HepG2 (cell line): ENCODE measurements around the gene CERS6. TPM values are rescaled to one million over a fixed set of nuclear protein-coding genes. Genes with fewer than 3 reads are reported as not detected.

Experiments
- ATAC-seq: fragments of 200-7000 bp; cut with Tn5 transposase; 3 replicates; pipeline ENCODE4 v1.9.1; 2020; ENCODE audit warnings: mild to moderate bottlenecking, moderate library complexity
- BruUV-seq: library from RNA; stranded (reverse); fragments of 400-500 nt; replicated peaks from 2 replicates; lab custom pipeline; 2021; lab: Mats Ljungman, UMichigan
- CTCF ChIA-PET: fragments of 300-600 bp; formaldehyde crosslinking; extraction: SDS; loops from one replicate; lab custom pipeline; 2021; ENCODE audit warnings: low total read pairs, inconsistent platforms, low intra/inter-chr PET ratio; lab: Yijun Ruan, JAX
- POLR2A ChIA-PET: fragments of 350-600 bp; sonication (Branson Sonifier 250); formaldehyde crosslinking; loops from one replicate; lab custom pipeline; 2020; ENCODE audit warnings: antibody characterized with exemption, inconsistent platforms; lab: Yijun Ruan, JAX
- DNase-seq: peaks from one replicate; pipeline ENCODE4 v3.0.0-alpha.2; 2015; ENCODE audit warnings: low spot score
- FAIRE-seq: peaks from 3 replicates; lab custom pipeline; 2011; peaks lifted over from hg19 to GRCh38; lab: Jason Lieb, UNC
- H2AFZ ChIP-seq: one replicate; pipeline ENCODE4 v1.6.1; 2011; ENCODE audit warnings: low read length, inconsistent platforms
- H3K27ac ChIP-seq: fragments of 300-600 bp; 3 replicates; pipeline ENCODE4 v1.8.0; 2011; ENCODE audit warnings: mixed run types, mild to moderate bottlenecking, mixed read lengths, low read length, inconsistent platforms; ENCODE audit not compliant: insufficient read depth; ENCODE audit errors: extremely low read length
- H3K27me3 ChIP-seq, 2 experiments: fragments of 200-600 bp in 1 of 2; 2 replicates in 1 of 2; 3 replicates in 1 of 2; pipeline versions ENCODE4 v1.6.0 to v1.8.0; 2011; ENCODE audit warnings: low read length in 2 of 2, mild to moderate bottlenecking in 2 of 2, moderate library complexity in 2 of 2, inconsistent platforms in 1 of 2; ENCODE audit not compliant: insufficient read depth in 2 of 2, control insufficient read depth in 1 of 2
- H3K36me3 ChIP-seq, 2 experiments: fragments of 200-600 bp in 1 of 2; replicated peaks in 1 of 2; 2 replicates in 1 of 2; 3 replicates in 1 of 2; pipeline versions ENCODE4 v1.5.1 to v1.8.0; 2011; ENCODE audit warnings: low read length in 2 of 2, inconsistent platforms in 1 of 2; ENCODE audit not compliant: insufficient read depth in 2 of 2, control insufficient read depth in 1 of 2
- H3K4me1 ChIP-seq: 2 replicates; pipeline ENCODE4 v1.5.1; 2012; ENCODE audit warnings: low read length, inconsistent platforms; ENCODE audit not compliant: insufficient read depth
- H3K4me2 ChIP-seq: 2 replicates; pipeline ENCODE4 v1.6.0; 2011; ENCODE audit warnings: low read depth, low read length, inconsistent platforms
- H3K4me3 ChIP-seq, 3 experiments: fragments of 200-600 bp in 1 of 3; sonication (generic), shearing (Covaris generic) in 1 of 3; replicated peaks in 1 of 3; 2 replicates each; pipeline ENCODE4 v1.5.1; 2011 to 2016; ENCODE audit warnings: low read length in 3 of 3, inconsistent platforms in 2 of 3, low read depth in 2 of 3, mild to moderate bottlenecking in 2 of 3, control low read depth in 1 of 3, mixed read lengths in 1 of 3; ENCODE audit not compliant: insufficient read depth in 1 of 3
- H3K79me2 ChIP-seq: one replicate; pipeline ENCODE4 v1.6.1; 2011; ENCODE audit warnings: low read length, inconsistent platforms; ENCODE audit not compliant: insufficient read depth
- H3K9ac ChIP-seq: 2 replicates; pipeline ENCODE4 v1.6.0; 2011; ENCODE audit warnings: mild to moderate bottlenecking, low read depth, low read length, inconsistent platforms; ENCODE audit not compliant: insufficient read depth
- H3K9me3 ChIP-seq: 2 replicates; pipeline ENCODE4 v1.5.1; 2012; ENCODE audit warnings: mild to moderate bottlenecking, low read length
- H4K20me1 ChIP-seq: 2 replicates; pipeline ENCODE4 v1.6.0; 2011; ENCODE audit warnings: inconsistent platforms, mild to moderate bottlenecking, low read length, moderate library complexity; ENCODE audit not compliant: insufficient read depth
- ELF1 ChIP-seq: sonication (generic); formaldehyde crosslinking; IDR thresholded peaks from 2 replicates; pipeline ENCODE4 v1.4.0; 2020; ENCODE audit warnings: missing genetic modification reagents
- GFI1 ChIP-seq: sonication (generic); formaldehyde crosslinking; IDR thresholded peaks from 2 replicates; pipeline ENCODE4 v1.5.0; 2020; ENCODE audit warnings: missing genetic modification reagents, mild to moderate bottlenecking, borderline replicate concordance
- HES4 ChIP-seq: sonication (generic); formaldehyde crosslinking; IDR thresholded peaks from 2 replicates; pipeline ENCODE4 v1.9.0; 2021; ENCODE audit warnings: mild to moderate bottlenecking, missing genetic modification reagents, borderline replicate concordance
- MTA3 ChIP-seq: sonication (generic); formaldehyde crosslinking; IDR thresholded peaks from 2 replicates; pipeline ENCODE4 v1.4.0; 2020; ENCODE audit warnings: missing genetic modification reagents
- NFYC ChIP-seq: IDR thresholded peaks from 2 replicates; pipeline ENCODE4 v1.6.1; 2016; ENCODE audit warnings: missing genetic modification reagents, missing compliant biosample characterization
- NR1H2 ChIP-seq: sonication (generic); formaldehyde crosslinking; IDR thresholded peaks from 2 replicates; pipeline ENCODE4 v1.8.1; 2022; ENCODE audit warnings: low read depth, missing genetic modification reagents, borderline replicate concordance
- RXRA ChIP-seq: sonication (generic); formaldehyde crosslinking; IDR thresholded peaks from 2 replicates; pipeline ENCODE4 v1.5.1; 2020; ENCODE audit warnings: missing genetic modification reagents
- SAFB2 ChIP-seq: sonication (generic); formaldehyde crosslinking; IDR thresholded peaks from 2 replicates; pipeline ENCODE4 v1.5.1; 2020; ENCODE audit warnings: missing genetic modification reagents, low read depth, mild to moderate bottlenecking, borderline replicate concordance
- STAT5B ChIP-seq: sonication (generic); formaldehyde crosslinking; IDR thresholded peaks from 2 replicates; pipeline ENCODE4 v1.4.0; 2020; ENCODE audit warnings: missing genetic modification reagents
- TARDBP ChIP-seq: sonication (generic); formaldehyde crosslinking; IDR thresholded peaks from 2 replicates; pipeline ENCODE4 v1.8.0; 2022; ENCODE audit warnings: mild to moderate bottlenecking, missing genetic modification reagents
- ZNF260 ChIP-seq: sonication (generic); formaldehyde crosslinking; IDR thresholded peaks from 2 replicates; pipeline ENCODE4 v1.4.0; 2020; ENCODE audit warnings: missing genetic modification reagents, low read depth, mild to moderate bottlenecking, borderline replicate concordance
- ZNF383 ChIP-seq: sonication (generic); formaldehyde crosslinking; IDR thresholded peaks from 2 replicates; pipeline ENCODE4 v1.4.0; 2020; ENCODE audit warnings: missing genetic modification reagents, mild to moderate bottlenecking, borderline replicate concordance
- ZNF44 ChIP-seq: sonication (generic); formaldehyde crosslinking; IDR thresholded peaks from 2 replicates; pipeline ENCODE4 v1.5.1; 2020; ENCODE audit warnings: mild to moderate bottlenecking, missing genetic modification reagents
- ZNF546 ChIP-seq: sonication (generic); formaldehyde crosslinking; conservative IDR thresholded peaks from 2 replicates; pipeline ENCODE4 v1.8.1; 2023; ENCODE audit warnings: mild to moderate bottlenecking, missing genetic modification reagents
- ZNF747 ChIP-seq: sonication (generic); formaldehyde crosslinking; IDR thresholded peaks from 2 replicates; pipeline ENCODE4 v1.8.1; 2023; ENCODE audit warnings: missing genetic modification reagents, mild to moderate bottlenecking, borderline replicate concordance
- WGBS: methylation state at CpG from one replicate; pipeline ENCODE4 v1.1.6; 2017; ENCODE audit warnings: low lambda C conversion rate; 5-methylcytosine and 5-hydroxymethylcytosine counted together
- in situ Hi-C: cut with HindIII; loops from 2 replicates; pipeline ENCODE4 v1.10.0; 2017; ENCODE audit warnings: low pct_unique_long_range_greater_than_20kb; ENCODE audit not compliant: extremely low pct_ligation_motif_present
- intact Hi-C: fragments of 100-400 bp; cut with micrococcal nuclease; formaldehyde crosslinking; loops from one replicate; pipeline ENCODE4 v1.10.0; 2022; ENCODE audit not compliant: unreplicated experiment
- polyA plus RNA-seq, 8 experiments: library from polyadenylated mRNA; depleted of rRNA in 3 of 8; stranded (reverse) in 7 of 8; unstranded in 1 of 8; fragments of >200 nt; fragmentation: Illumina TruSeq in 4 of 8; extraction: Trizol in 4 of 8; gene quantifications; 2 replicates each; pipeline versions ENCODE4 v1.2.1 to v1.2.3, GENCODE V29; 2011 to 2016; ENCODE audit warnings: low read depth in 4 of 8, missing spikeins in 1 of 8, mixed read lengths in 1 of 8; ENCODE audit not compliant: insufficient read depth in 1 of 8
- total RNA-seq, 5 experiments: library from RNA; depleted of rRNA; stranded (reverse); fragments of >200 nt; fragmentation: Illumina TruSeq; extraction: Trizol; gene quantifications; 2 replicates each; pipeline ENCODE4 v1.2.3, GENCODE V29; 2016; ENCODE audit warnings: low read depth in 1 of 5
- TF ChIP-seq, protein P1 (sequence below): sonication (generic); formaldehyde crosslinking; IDR thresholded peaks from 2 replicates; pipeline ENCODE4 v1.4.0; 2020; ENCODE audit warnings: missing genetic modification reagents, borderline replicate concordance

The CERS6 gene
- total and polyA plus RNA-seq, 2 of the 13 experiments (the other 11 are each of a cell fraction or from before 2014, with no cell fraction given), result 10.1 to 20.3 TPM

DNA sequence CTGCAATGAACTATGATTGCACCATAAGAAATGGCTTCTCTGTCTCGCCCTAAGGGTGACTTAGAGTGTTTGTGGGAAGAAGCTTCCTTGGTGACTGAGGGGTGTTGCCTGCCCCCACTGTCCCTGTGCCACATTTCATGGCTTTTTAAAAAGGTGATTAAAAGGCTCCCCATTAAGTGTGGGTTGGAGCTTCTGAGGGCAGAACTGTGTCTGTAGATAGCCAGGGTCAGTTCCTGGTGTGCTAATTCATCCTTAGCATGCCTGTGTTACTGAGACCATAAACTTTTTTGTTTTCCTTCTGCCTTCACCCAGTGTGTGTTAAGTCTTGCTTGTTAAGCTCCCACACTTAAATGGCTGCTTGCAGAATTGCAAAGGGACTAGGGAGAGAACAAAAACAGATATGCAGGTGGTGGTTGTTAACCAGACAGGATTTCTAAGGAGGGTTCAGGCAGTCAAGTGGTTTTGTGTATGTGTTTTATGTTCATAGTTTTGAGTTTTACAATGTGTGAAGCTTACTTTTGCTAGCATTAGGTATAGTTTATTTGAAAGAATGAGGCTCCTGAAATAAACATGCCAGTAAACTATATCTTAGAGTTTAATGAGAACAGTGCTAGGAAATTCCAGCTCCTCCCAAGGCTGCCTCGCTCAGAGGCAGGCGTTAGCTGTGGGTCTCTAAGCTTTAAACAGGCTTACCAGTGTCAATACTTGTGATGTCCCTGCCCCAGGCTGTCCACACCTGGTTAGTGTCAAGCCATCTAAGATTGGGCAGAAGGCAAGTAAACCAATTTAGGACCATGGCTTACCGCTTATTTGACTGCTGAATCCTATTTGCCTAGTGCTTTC, 14.5 kb downstream of the CERS6 start:
- 88% methylated on average over 4 of the region's 4 CpGs for WGBS
- peaks cover 13% of the 10 kb centered on the region for H4K20me1 ChIP-seq
- no peaks in the 10 kb centered on the region for H3K9me3 ChIP-seq
- H3K79me2 ChIP-seq, result peaks cover 80% of the 10 kb centered on the region
- CTCF ChIA-PET, result no interaction called here
- H3K4me2 ChIP-seq, result no peak overlapping the region
- TF ChIP-seq ZNF260 (no peak), ZNF546 (no peak), HES4 (CRISPR knock-in tag) (no peak), ZNF383 (CRISPR knock-in tag) (no peak), ELF1 (no peak), ZNF747 (CRISPR knock-in tag) (no peak), ZNF44 (CRISPR knock-in tag) (no peak)
- TF ChIP-seq, all 625 proteins: peak for 0
- ATAC-seq (no peak), FAIRE-seq (no peak), DNase-seq (no peak)
- intact Hi-C loops (no loop called here), in situ Hi-C loops (no loop called here)
- H3K36me3 ChIP-seq, result no peaks in the 10 kb centered on the region
- no peak overlapping the region for H3K27ac ChIP-seq
- H3K9ac ChIP-seq, result no peak overlapping the region
- no TSS peak for BruUV-seq
- H3K4me3 ChIP-seq, result no peak overlapping the region
- peaks cover 68% of the 10 kb centered on the region for H3K4me1 ChIP-seq
- H2AFZ ChIP-seq, result no peak overlapping the region
- POLR2A ChIA-PET, result interaction anchor here (2.5 kb wide), 1 partner anchor 19 kb away, joined by 6 read pairs; no protein-coding TSS in a partner anchor
- H3K27me3 ChIP-seq, result no peaks in the 10 kb centered on the region

DNA sequence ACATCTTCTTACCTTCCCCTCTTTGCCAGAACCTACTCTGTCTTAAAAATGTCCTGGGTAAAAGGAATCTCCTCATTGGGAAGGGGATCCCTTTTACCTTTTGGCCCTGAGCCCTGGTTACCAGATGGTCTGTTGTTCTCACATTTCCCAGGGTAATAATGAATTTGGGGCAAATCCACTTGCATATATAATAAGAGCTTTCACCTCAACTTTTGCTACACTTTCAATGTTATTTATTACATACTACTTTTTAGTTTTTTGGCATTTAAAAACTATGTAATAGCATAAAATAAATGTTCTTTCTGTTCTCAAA, 15.0 kb downstream of the CERS6 start:
- Histone ChIP-seq H3K27ac (no peak overlapping the region), H3K36me3 (no peaks in the 10 kb centered on the region), H2AFZ (no peak overlapping the region), H3K9me3 (no peaks in the 10 kb centered on the region), H3K9ac (no peak overlapping the region), H3K79me2 (peaks cover 85% of the 10 kb centered on the region), H3K27me3 (no peaks in the 10 kb centered on the region), H3K4me3 (no peak overlapping the region), H4K20me1 (peaks cover 13% of the 10 kb centered on the region), H3K4me1 (peaks cover 62% of the 10 kb centered on the region), H3K4me2 (no peak overlapping the region)
- POLR2A ChIA-PET, result interaction anchor here (2.5 kb wide), 1 partner anchor 19 kb away, joined by 6 read pairs; no protein-coding TSS in a partner anchor
- DNase-seq, result no peak
- intact Hi-C loops, result no loop called here
- BruUV-seq, result no TSS peak
- no peak for ATAC-seq
- CTCF ChIA-PET, result no interaction called here
- FAIRE-seq, result no peak
- in situ Hi-C loops, result no loop called here
- TF ChIP-seq GFI1 (CRISPR knock-in tag), result no peak
- no peak for TF ChIP-seq NR1H2 (CRISPR knock-in tag)
- TF ChIP-seq NFYC, result no peak
- TF ChIP-seq RXRA, result no peak
- TF ChIP-seq STAT5B (CRISPR knock-in tag), result no peak
- TF ChIP-seq MTA3, result no peak
- TF ChIP-seq TARDBP (CRISPR knock-in tag), result no peak
- TF ChIP-seq, protein P1, sequence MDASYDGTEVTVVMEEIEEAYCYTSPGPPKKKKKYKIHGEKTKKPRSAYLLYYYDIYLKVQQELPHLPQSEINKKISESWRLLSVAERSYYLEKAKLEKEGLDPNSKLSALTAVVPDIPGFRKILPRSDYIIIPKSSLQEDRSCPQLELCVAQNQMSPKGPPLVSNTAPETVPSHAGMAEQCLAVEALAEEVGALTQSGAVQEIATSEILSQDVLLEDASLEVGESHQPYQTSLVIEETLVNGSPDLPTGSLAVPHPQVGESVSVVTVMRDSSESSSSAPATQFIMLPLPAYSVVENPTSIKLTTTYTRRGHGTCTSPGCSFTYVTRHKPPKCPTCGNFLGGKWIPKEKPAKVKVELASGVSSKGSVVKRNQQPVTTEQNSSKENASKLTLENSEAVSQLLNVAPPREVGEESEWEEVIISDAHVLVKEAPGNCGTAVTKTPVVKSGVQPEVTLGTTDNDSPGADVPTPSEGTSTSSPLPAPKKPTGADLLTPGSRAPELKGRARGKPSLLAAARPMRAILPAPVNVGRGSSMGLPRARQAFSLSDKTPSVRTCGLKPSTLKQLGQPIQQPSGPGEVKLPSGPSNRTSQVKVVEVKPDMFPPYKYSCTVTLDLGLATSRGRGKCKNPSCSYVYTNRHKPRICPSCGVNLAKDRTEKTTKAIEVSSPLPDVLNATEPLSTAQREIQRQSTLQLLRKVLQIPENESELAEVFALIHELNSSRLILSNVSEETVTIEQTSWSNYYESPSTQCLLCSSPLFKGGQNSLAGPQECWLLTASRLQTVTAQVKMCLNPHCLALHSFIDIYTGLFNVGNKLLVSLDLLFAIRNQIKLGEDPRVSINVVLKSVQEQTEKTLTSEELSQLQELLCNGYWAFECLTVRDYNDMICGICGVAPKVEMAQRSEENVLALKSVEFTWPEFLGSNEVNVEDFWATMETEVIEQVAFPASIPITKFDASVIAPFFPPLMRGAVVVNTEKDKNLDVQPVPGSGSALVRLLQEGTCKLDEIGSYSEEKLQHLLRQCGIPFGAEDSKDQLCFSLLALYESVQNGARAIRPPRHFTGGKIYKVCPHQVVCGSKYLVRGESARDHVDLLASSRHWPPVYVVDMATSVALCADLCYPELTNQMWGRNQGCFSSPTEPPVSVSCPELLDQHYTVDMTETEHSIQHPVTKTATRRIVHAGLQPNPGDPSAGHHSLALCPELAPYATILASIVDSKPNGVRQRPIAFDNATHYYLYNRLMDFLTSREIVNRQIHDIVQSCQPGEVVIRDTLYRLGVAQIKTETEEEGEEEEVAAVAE (CRISPR knock-in tag), result no peak
- no peak for TF ChIP-seq SAFB2
